Stimulated activated naive CD8-positive, alpha-beta T cell treated with anti-CD3 and anti-CD28 coated beads, Interleukin-15, amount 100 ng/mL, for 72 hours (primary cell): ENCODE data around the gene F5.

Experiments
- ATAC-seq: fragments of 150-1000 bp; cut with Tn5 transposase; 2 replicates; pipeline ENCODE4 v1.10.0; 2021; ENCODE audit warnings: mild to moderate bottlenecking, moderate library complexity
- DNase-seq, 2 donors: peaks; one replicate each; pipeline ENCODE4 v3.0.0; 2021 to 2022
- H3K27ac Mint-ChIP-seq, 2 donors: one replicate each; pipeline ENCODE4 v1.8.0; 2022; ENCODE audit warnings: mild to moderate bottlenecking in 2 of 2, mixed read lengths in 2 of 2, moderate library complexity in 2 of 2
- H3K27me3 Mint-ChIP-seq: one replicate; pipeline ENCODE4 v1.8.0; 2022; ENCODE audit warnings: mixed read lengths
- H3K4me1 Mint-ChIP-seq: one replicate; pipeline ENCODE4 v1.8.0; 2022; ENCODE audit warnings: mild to moderate bottlenecking, mixed read lengths
- H3K4me3 Mint-ChIP-seq, 2 donors: one replicate each; pipeline ENCODE4 v1.8.0; 2022; ENCODE audit warnings: mild to moderate bottlenecking in 2 of 2, mixed read lengths in 2 of 2, moderate library complexity in 1 of 2
- H3K9me3 Mint-ChIP-seq, 2 donors: one replicate each; pipeline ENCODE4 v1.8.0; 2022; ENCODE audit warnings: mixed read lengths in 2 of 2

Gene F5

GRCh38 chr1:169571450-169571849, 14.8 kb downstream of the F5 start:
- H3K9me3 Mint-ChIP-seq, result no peaks in the 10 kb centered on the region
- H3K27ac Mint-ChIP-seq, result no peak overlapping the region
- H3K4me3 Mint-ChIP-seq, result no peak overlapping the region
- no peak for ATAC-seq
- H3K27me3 Mint-ChIP-seq, result no peaks in the 10 kb centered on the region
- no peaks in the 10 kb centered on the region for H3K4me1 Mint-ChIP-seq
- DNase-seq, result no peak

- Mint-ChIP-seq H3K9me3 (peaks cover 0 to under 1% of the 10 kb centered on the region in 2 donors), H3K27me3 (no peaks in the 10 kb centered on the region), H3K4me3 (no peak overlapping the region), H3K4me1 (no peaks in the 10 kb centered on the region), H3K27ac (no peak overlapping the region)
- DNase-seq (no peak), ATAC-seq (no peak)
Measured at GRCh38 chr1:169570172-169570574, 16.1 kb downstream of the F5 start.

- no peak overlapping the region for H3K27ac Mint-ChIP-seq
- peaks cover 9% of the 10 kb centered on the region for H3K4me1 Mint-ChIP-seq
- no peak overlapping the region for H3K4me3 Mint-ChIP-seq
- ATAC-seq (no peak), DNase-seq (no peak)
- H3K27me3 Mint-ChIP-seq, result no peaks in the 10 kb centered on the region
- peaks cover 5 to 6% of the 10 kb centered on the region in 2 donors for H3K9me3 Mint-ChIP-seq
Measured at GRCh38 chr1:169568497-169568896, 17.8 kb downstream of the F5 start.

- Mint-ChIP-seq H3K27ac (peak overlapping the region in 1 of 2 donors; percentile 55), H3K9me3 (peaks cover 5 to 6% of the 10 kb centered on the region in 2 donors), H3K27me3 (no peaks in the 10 kb centered on the region), H3K4me1 (peaks cover 9% of the 10 kb centered on the region), H3K4me3 (no peak overlapping the region)
- ATAC-seq (no peak), DNase-seq (no peak)
Measured at GRCh38 chr1:169565335-169566271, 20.7 kb downstream of the F5 start.

GRCh38 chr1:169563650-169564049, 22.6 kb downstream of the F5 start:
- peaks cover 5 to 6% of the 10 kb centered on the region in 2 donors for H3K9me3 Mint-ChIP-seq
- no peak overlapping the region for H3K4me3 Mint-ChIP-seq
- ATAC-seq, result no peak
- no peaks in the 10 kb centered on the region for H3K27me3 Mint-ChIP-seq
- H3K4me1 Mint-ChIP-seq, result peaks cover 9% of the 10 kb centered on the region
- DNase-seq, result no peak
- no peak overlapping the region for H3K27ac Mint-ChIP-seq

- peaks cover 9% of the 10 kb centered on the region for H3K4me1 Mint-ChIP-seq
- DNase-seq, result no peak
- H3K4me3 Mint-ChIP-seq, result no peak overlapping the region
- ATAC-seq, result no peak
- H3K9me3 Mint-ChIP-seq, result peaks cover 5 to 6% of the 10 kb centered on the region in 2 donors
- H3K27me3 Mint-ChIP-seq, result no peaks in the 10 kb centered on the region
- H3K27ac Mint-ChIP-seq, result no peak overlapping the region
Measured at GRCh38 chr1:169563019-169563615, 23.2 kb downstream of the F5 start.

GRCh38 chr1:169561692-169562091, 24.6 kb downstream of the F5 start:
- no peak for ATAC-seq

GRCh38 chr1:169557131-169557530, 29.1 kb downstream of the F5 start:
- H3K9me3 Mint-ChIP-seq, result no peaks in the 10 kb centered on the region
- no peaks in the 10 kb centered on the region for H3K4me1 Mint-ChIP-seq
- H3K27ac Mint-ChIP-seq, result no peak overlapping the region
- ATAC-seq (no peak), DNase-seq (no peak)
- H3K4me3 Mint-ChIP-seq, result no peak overlapping the region
- no peaks in the 10 kb centered on the region for H3K27me3 Mint-ChIP-seq

More at GRCh38 chr1:169561692-169562091, 24.6 kb downstream of the F5 start:
- H3K4me3 Mint-ChIP-seq, result no peak overlapping the region
- no peak overlapping the region for H3K27ac Mint-ChIP-seq
- no peaks in the 10 kb centered on the region for H3K27me3 Mint-ChIP-seq
- H3K4me1 Mint-ChIP-seq, result peaks cover 9% of the 10 kb centered on the region
- H3K9me3 Mint-ChIP-seq, result peaks cover 5 to 6% of the 10 kb centered on the region in 2 donors
- DNase-seq, result no peak

GRCh38 chr1:169550294-169550693, 36.0 kb downstream of the F5 start:
- peak in 1 of 2 donors; percentile 5 for DNase-seq
- no peak overlapping the region for H3K4me3 Mint-ChIP-seq
- H3K27ac Mint-ChIP-seq, result no peak overlapping the region
- no peaks in the 10 kb centered on the region for H3K27me3 Mint-ChIP-seq
- peak; percentile 48 for ATAC-seq
- peaks cover 5% of the 10 kb centered on the region for H3K4me1 Mint-ChIP-seq
- H3K9me3 Mint-ChIP-seq, result no peaks in the 10 kb centered on the region

GRCh38 chr1:169548282-169548681, 38.0 kb downstream of the F5 start:
- Mint-ChIP-seq H3K27me3 (no peaks in the 10 kb centered on the region), H3K9me3 (no peaks in the 10 kb centered on the region), H3K4me3 (no peak overlapping the region), H3K4me1 (peaks cover 5% of the 10 kb centered on the region), H3K27ac (peak overlapping the region in 1 of 2 donors; percentile 31)
- no peak for DNase-seq
- ATAC-seq, result no peak

- Mint-ChIP-seq H3K4me1 (peaks cover 5% of the 10 kb centered on the region), H3K27me3 (no peaks in the 10 kb centered on the region), H3K27ac (no peak overlapping the region), H3K4me3 (no peak overlapping the region), H3K9me3 (no peaks in the 10 kb centered on the region)
- ATAC-seq (peak; percentile 75), DNase-seq (peak; percentile 48 to 52)
Measured at GRCh38 chr1:169546087-169546995, 39.9 kb downstream of the F5 start.

- no peak for ATAC-seq
- DNase-seq, result no peak
- Mint-ChIP-seq H3K9me3 (no peaks in the 10 kb centered on the region), H3K27me3 (no peaks in the 10 kb centered on the region), H3K4me3 (no peak overlapping the region), H3K27ac (no peak overlapping the region), H3K4me1 (peaks cover 4% of the 10 kb centered on the region)
Measured at GRCh38 chr1:169545472-169545871, 40.8 kb downstream of the F5 start.

- H3K4me3 Mint-ChIP-seq, result no peak overlapping the region
- H3K27ac Mint-ChIP-seq, result no peak overlapping the region
- H3K27me3 Mint-ChIP-seq, result no peaks in the 10 kb centered on the region
- ATAC-seq, result no peak
- DNase-seq, result no peak
- no peaks in the 10 kb centered on the region for H3K9me3 Mint-ChIP-seq
- no peaks in the 10 kb centered on the region for H3K4me1 Mint-ChIP-seq
Measured at GRCh38 chr1:169538998-169539871, 47.0 kb downstream of the F5 start.

GRCh38 chr1:169534653-169535052, 51.6 kb downstream of the F5 start:
- H3K4me3 Mint-ChIP-seq, result no peak overlapping the region
- no peaks in the 10 kb centered on the region for H3K9me3 Mint-ChIP-seq
- no peak for ATAC-seq

More at GRCh38 chr1:169534653-169535052, 51.6 kb downstream of the F5 start:
- Mint-ChIP-seq H3K27ac (no peak overlapping the region), H3K4me1 (no peaks in the 10 kb centered on the region), H3K27me3 (no peaks in the 10 kb centered on the region)
- no peak for DNase-seq
